Kidney epithelial cell (primary cell): ENCODE results near the gene NKX2-4. TPM values are rescaled to one million over a fixed set of nuclear protein-coding genes. Genes with fewer than 3 reads are reported as not detected.

Experiments used
- DNase-seq: peaks from one replicate; pipeline ENCODE4 v3.0.0-alpha.2; 2010; ENCODE audit warnings: low read depth
- H3K27me3 ChIP-seq: 2 replicates; pipeline ENCODE4 v1.6.0; 2011; ENCODE audit warnings: low read length; ENCODE audit not compliant: control insufficient read depth, insufficient read depth
- H3K36me3 ChIP-seq: 2 replicates; pipeline ENCODE4 v1.5.1; 2011; ENCODE audit warnings: low read length; ENCODE audit not compliant: control insufficient read depth, insufficient read depth
- H3K4me3 ChIP-seq: 2 replicates; pipeline ENCODE4 v1.5.1; 2011; ENCODE audit warnings: low read depth, mild to moderate bottlenecking, control low read depth, low read length
- total RNA-seq: library from RNA; depleted of rRNA; stranded (reverse); fragments of >200 nt; gene quantifications from 2 replicates; pipeline ENCODE4 v1.2.3, GENCODE V29; 2015
- TF ChIP-seq, protein P1 (sequence below): IDR thresholded peaks from 2 replicates; pipeline ENCODE4 v1.5.1; 2011; ENCODE audit warnings: mild to moderate bottlenecking, moderate library complexity, low read length, control low read depth, inconsistent platforms; ENCODE audit not compliant: insufficient read depth, poor library complexity, severe bottlenecking

NKX2-4 gene
- total RNA-seq, 1 donor from 2014 or later = not detected

DNA sequence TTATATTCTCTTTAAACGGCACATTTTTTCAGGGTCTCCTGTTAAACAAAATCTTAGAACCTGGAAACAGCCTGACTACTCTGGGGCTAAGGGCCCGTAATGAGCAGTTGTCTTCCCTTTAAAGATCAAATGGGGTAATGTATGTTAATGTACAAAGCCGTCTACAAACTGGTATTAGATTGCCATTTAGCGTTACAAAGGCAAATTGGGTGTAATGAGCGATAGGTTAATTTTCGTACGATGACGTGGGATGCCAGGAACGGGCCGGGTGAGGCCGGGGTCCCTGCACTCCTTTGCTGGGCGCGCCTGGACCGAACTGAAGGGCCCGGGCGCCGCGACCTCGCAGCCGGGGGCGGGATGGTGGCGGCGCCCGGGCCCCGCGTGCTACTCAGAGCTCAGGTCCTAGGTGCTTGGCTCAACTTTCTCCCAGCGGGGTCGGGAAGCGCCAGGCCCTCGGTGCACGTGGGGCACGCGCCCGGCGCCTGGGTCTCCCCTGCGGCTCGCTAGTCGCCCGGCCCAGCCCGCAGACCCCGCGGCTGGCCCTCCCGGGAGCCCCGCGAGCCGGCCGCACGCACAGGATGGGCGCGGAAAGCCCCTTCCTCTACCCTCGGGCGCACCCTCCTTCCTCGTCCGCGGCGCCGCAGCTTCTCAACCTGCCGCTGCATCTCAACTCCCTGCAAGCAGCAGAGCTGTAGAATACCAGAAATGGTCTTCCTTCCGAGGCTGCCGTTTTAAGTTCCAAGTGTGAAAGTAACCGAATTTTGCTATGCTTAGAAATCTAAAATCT is 5.9 kb downstream of the NKX2-4 start:
- TF ChIP-seq, protein P1, sequence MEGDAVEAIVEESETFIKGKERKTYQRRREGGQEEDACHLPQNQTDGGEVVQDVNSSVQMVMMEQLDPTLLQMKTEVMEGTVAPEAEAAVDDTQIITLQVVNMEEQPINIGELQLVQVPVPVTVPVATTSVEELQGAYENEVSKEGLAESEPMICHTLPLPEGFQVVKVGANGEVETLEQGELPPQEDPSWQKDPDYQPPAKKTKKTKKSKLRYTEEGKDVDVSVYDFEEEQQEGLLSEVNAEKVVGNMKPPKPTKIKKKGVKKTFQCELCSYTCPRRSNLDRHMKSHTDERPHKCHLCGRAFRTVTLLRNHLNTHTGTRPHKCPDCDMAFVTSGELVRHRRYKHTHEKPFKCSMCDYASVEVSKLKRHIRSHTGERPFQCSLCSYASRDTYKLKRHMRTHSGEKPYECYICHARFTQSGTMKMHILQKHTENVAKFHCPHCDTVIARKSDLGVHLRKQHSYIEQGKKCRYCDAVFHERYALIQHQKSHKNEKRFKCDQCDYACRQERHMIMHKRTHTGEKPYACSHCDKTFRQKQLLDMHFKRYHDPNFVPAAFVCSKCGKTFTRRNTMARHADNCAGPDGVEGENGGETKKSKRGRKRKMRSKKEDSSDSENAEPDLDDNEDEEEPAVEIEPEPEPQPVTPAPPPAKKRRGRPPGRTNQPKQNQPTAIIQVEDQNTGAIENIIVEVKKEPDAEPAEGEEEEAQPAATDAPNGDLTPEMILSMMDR = no peak
- Histone ChIP-seq H3K4me3 (no peak overlapping the region), H3K36me3 (no peaks in the 10 kb centered on the region), H3K27me3 (peaks cover 43% of the 10 kb centered on the region)
- DNase-seq = no peak

DNA sequence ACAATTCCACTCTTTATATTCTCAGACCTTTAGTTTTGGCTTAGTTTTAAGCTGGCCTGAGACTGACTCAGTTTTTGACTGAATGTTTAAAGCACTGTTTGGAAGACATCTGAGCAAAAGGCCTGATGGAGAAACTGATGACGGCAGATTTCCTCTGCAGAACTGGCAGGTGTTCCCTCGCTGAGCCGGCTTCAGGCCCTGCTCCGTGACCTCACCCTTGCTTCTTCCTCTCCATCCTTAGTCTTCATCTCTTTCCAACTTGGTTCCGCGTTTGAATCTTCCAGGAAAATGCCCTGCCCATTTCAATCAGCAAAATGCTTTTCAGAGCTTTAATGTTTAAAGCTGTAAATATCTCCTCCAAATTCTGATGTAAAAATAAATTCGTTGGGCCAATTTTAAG is 6.6 kb downstream of the NKX2-4 start:
- TF ChIP-seq, protein P1 = no peak
- H3K4me3 ChIP-seq = no peak overlapping the region
- DNase-seq = no peak
- no peaks in the 10 kb centered on the region for H3K36me3 ChIP-seq
- H3K27me3 ChIP-seq = peaks cover 37% of the 10 kb centered on the region

DNA sequence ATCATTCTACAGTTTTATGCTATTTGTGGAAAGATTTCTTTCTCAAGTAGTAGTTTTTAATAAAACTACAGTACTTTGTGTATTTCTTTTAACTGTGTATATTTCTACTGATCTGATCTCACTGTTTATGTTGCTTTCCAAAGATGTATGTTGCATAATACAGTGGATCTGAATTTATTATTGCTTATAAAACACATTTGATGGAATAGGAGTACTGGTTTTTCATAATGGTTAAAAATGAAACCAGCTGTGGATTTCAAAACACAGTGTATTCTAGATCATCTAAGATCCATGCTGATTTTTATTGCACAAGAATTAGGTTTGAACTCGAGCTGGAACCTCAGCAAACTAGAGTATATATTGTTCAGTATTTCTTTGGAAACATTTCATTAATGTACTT is 8.0 kb downstream of the NKX2-4 start:
- DNase-seq = no peak
- Histone ChIP-seq H3K36me3 (no peaks in the 10 kb centered on the region), H3K4me3 (no peak overlapping the region), H3K27me3 (peaks cover 29% of the 10 kb centered on the region)
- TF ChIP-seq, protein P1 = no peak

DNA sequence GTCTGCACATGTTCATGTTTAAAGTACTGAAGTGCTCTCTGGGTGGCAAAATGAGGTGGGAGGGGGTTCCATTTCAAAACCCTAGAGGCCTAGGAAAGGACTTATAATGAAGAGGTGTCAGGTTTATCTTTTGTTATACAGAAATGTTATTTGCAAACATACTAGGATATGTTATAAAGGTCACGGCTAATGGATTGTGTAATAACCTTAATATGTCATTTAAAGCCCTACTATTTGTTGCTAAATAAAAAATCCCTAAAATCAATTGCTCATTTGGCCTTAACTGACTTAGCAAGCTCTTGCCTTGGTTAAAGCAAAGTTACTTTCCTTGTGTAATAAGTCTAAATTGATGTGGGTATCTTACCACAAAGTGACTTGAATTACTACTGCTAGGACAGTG is 8.8 kb downstream of the NKX2-4 start:
- Histone ChIP-seq H3K27me3 (peaks cover 24% of the 10 kb centered on the region), H3K36me3 (no peaks in the 10 kb centered on the region)
- DNase-seq = no peak

DNA sequence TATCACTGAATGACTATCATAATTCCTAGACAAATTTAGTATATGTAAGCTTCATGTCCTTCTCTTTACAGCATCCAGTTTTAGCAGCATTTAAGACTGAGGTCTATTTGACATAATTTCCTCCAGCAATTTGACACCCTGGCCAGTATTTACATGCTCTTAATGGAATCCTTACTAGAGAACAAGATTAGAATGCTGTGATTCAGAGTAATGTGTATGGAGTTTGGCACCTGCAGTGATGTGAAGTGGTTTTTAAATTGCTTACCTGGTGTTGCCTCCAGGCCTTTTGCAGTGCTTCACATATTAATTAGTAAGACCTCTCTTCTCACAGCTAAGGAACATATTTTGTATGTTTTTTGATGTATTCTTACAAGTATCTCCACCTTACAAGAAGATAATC is 9.8 kb downstream of the NKX2-4 start:
- Histone ChIP-seq H3K4me3 (no peak overlapping the region), H3K27me3 (peaks cover 17% of the 10 kb centered on the region), H3K36me3 (no peaks in the 10 kb centered on the region)
- TF ChIP-seq, protein P1 = no peak
- DNase-seq = no peak

More for the DNA sequence above, 8.8 kb downstream of the NKX2-4 start:
- TF ChIP-seq, protein P1 = no peak
- H3K4me3 ChIP-seq = no peak overlapping the region

DNA sequence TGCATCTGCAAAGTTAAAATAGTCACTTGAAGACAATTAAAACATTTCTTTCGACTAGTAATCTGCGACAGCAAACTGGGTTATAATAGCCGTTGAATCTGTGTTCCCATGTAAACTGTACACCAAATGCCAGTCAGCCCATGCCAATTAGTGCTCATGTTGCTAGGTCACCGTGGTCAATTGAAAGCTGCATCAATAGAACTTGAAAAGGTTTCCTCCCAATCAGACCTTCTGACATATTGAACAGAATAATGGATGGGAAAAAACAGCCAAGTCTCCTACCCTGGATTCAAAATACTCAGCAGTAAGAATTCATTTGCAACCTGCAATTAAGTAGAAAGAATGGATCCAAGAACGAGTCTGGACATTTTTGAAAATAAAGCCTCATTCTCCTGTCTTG is 11.2 kb downstream of the NKX2-4 start:
- Histone ChIP-seq H3K27me3 (peaks cover 4% of the 10 kb centered on the region), H3K4me3 (no peak overlapping the region), H3K36me3 (no peaks in the 10 kb centered on the region)
- TF ChIP-seq, protein P1 = no peak
- no peak for DNase-seq
